ENCODE measurements around the gene SERPINB7. TPM values are rescaled to one million over a fixed set of nuclear protein-coding genes. Genes with fewer than 3 reads are reported as not detected.

Gene SERPINB7
- not detected for total RNA-seq (ENCODE audit: unreplicated experiment)
- long read RNA-seq = 0 reads

- Mint-ChIP-seq H3K4me3 (ENCODE audit: unreplicated experiment) (no peak within 1 kb of the TSS), H3K9me3 (ENCODE audit: unreplicated experiment) (no peaks in the 10 kb centered on the region)
- no peak for DNase-seq (ENCODE audit: low spot score)
Measured at GRCh38 chr18:63775166-63775730, at the start of gene SERPINB7. TSS of gene SERPINB7 (plus strand) at chr18:63775418. CDS start at chr18:63782373, 6,955 bp downstream.

GRCh38 chr18:63725682-63726480 is 49.3 kb upstream of the SERPINB7 start:
- H3K4me1 Mint-ChIP-seq (ENCODE audit: unreplicated experiment) = no peaks in the 10 kb centered on the region
- no peak overlapping the region for H3K27ac Mint-ChIP-seq (ENCODE audit: unreplicated experiment)
- TF ChIP-seq CTCF (IDR thresholded peaks at IDR 0.05; ENCODE audit: unreplicated experiment) = no peak
- H3K4me3 Mint-ChIP-seq (ENCODE audit: unreplicated experiment) = no peak overlapping the region
- H3K36me3 Mint-ChIP-seq (ENCODE audit: low read depth, unreplicated experiment) = no peaks in the 10 kb centered on the region
- peaks cover 2% of the 10 kb centered on the region for H3K27me3 Mint-ChIP-seq (ENCODE audit: unreplicated experiment)
- no peaks in the 10 kb centered on the region for H3K9me3 Mint-ChIP-seq (ENCODE audit: unreplicated experiment)
- DNase-seq (ENCODE audit: low spot score) = no peak

More at GRCh38 chr18:63775166-63775730, at the start of gene SERPINB7:
- Mint-ChIP-seq H3K27ac (ENCODE audit: unreplicated experiment) (no peak within 1 kb of the TSS), H3K36me3 (ENCODE audit: low read depth, unreplicated experiment) (no peaks in the 10 kb centered on the region), H3K27me3 (ENCODE audit: unreplicated experiment) (peaks cover 1% of the 10 kb centered on the region), H3K4me1 (ENCODE audit: unreplicated experiment) (peaks cover 3% of the 10 kb centered on the region)
- TF ChIP-seq CTCF (IDR thresholded peaks at IDR 0.05; ENCODE audit: unreplicated experiment) = no peak

- Mint-ChIP-seq H3K4me3 (ENCODE audit: unreplicated experiment) (no peak overlapping the region), H3K27ac (ENCODE audit: unreplicated experiment) (no peak overlapping the region), H3K36me3 (ENCODE audit: low read depth, unreplicated experiment) (no peaks in the 10 kb centered on the region), H3K9me3 (ENCODE audit: unreplicated experiment) (no peaks in the 10 kb centered on the region), H3K4me1 (ENCODE audit: unreplicated experiment) (no peaks in the 10 kb centered on the region), H3K27me3 (ENCODE audit: unreplicated experiment) (no peaks in the 10 kb centered on the region)
- TF ChIP-seq CTCF (IDR thresholded peaks at IDR 0.05; ENCODE audit: unreplicated experiment) = no peak
- DNase-seq (ENCODE audit: low spot score) = no peak
Measured at GRCh38 chr18:63730773-63731172, 44.4 kb upstream of the SERPINB7 start.

GRCh38 chr18:63731215-63731614 is 44.0 kb upstream of the SERPINB7 start:
- DNase-seq (ENCODE audit: low spot score) = no peak
- no peak overlapping the region for H3K27ac Mint-ChIP-seq (ENCODE audit: unreplicated experiment)
- H3K27me3 Mint-ChIP-seq (ENCODE audit: unreplicated experiment) = no peaks in the 10 kb centered on the region
- no peaks in the 10 kb centered on the region for H3K4me1 Mint-ChIP-seq (ENCODE audit: unreplicated experiment)
- H3K9me3 Mint-ChIP-seq (ENCODE audit: unreplicated experiment) = no peaks in the 10 kb centered on the region
- no peak overlapping the region for H3K4me3 Mint-ChIP-seq (ENCODE audit: unreplicated experiment)
- no peak for TF ChIP-seq CTCF (IDR thresholded peaks at IDR 0.05; ENCODE audit: unreplicated experiment)
- H3K36me3 Mint-ChIP-seq (ENCODE audit: low read depth, unreplicated experiment) = no peaks in the 10 kb centered on the region

GRCh38 chr18:63736876-63737275 is 38.3 kb upstream of the SERPINB7 start:
- Mint-ChIP-seq H3K4me1 (ENCODE audit: unreplicated experiment) (no peaks in the 10 kb centered on the region), H3K9me3 (ENCODE audit: unreplicated experiment) (no peaks in the 10 kb centered on the region), H3K36me3 (ENCODE audit: low read depth, unreplicated experiment) (no peaks in the 10 kb centered on the region), H3K27ac (ENCODE audit: unreplicated experiment) (no peak overlapping the region), H3K4me3 (ENCODE audit: unreplicated experiment) (no peak overlapping the region), H3K27me3 (ENCODE audit: unreplicated experiment) (no peaks in the 10 kb centered on the region)
- DNase-seq (ENCODE audit: low spot score) = no peak
- TF ChIP-seq CTCF (IDR thresholded peaks at IDR 0.05; ENCODE audit: unreplicated experiment) = no peak
